SK-N-SH (cell line): Measurements from ENCODE around the gene HOMER3. TPM values are rescaled to one million over a fixed set of nuclear protein-coding genes. Genes with fewer than 3 reads are reported as not detected.

Experiments
- CTCF ChIA-PET: fragments of 300-600, 350-600 bp; formaldehyde crosslinking; extraction: SDS; loops from one replicate; lab custom pipeline; 2021; lab: Yijun Ruan, JAX
- POLR2A ChIA-PET: fragments of 350-600 bp; sonication (Branson Sonifier 250); formaldehyde crosslinking; extraction: SDS; loops from one replicate; lab custom pipeline; 2020; ENCODE audit warnings: antibody characterized with exemption, inconsistent platforms; lab: Yijun Ruan, JAX
- DNase-seq: peaks from one replicate; pipeline ENCODE4 v3.0.0; 2012
- H2AFZ ChIP-seq: fragments of 200-600 bp; sonication (generic); 2 replicates; pipeline ENCODE4 v1.8.1; 2016; ENCODE audit warnings: antibody characterized with exemption, mild to moderate bottlenecking, low read depth
- H3F3A ChIP-seq: fragments of 200-600 bp; sonication (generic); replicated peaks from 2 replicates; pipeline ENCODE3; 2016; ENCODE audit warnings: antibody characterized with exemption, mild to moderate bottlenecking; ENCODE audit not compliant: insufficient read depth
- H3K27ac ChIP-seq, 2 experiments: fragments of 200-500 bp in 1 of 2; fragments of 200-600 bp in 1 of 2; sonication (Bioruptor generic) in 1 of 2; sonication (generic), shearing (Covaris generic) in 1 of 2; 2 replicates each; pipeline versions ENCODE4 v1.5.1 to v1.6.1; 2014 to 2016; ENCODE audit warnings: low read depth in 2 of 2, inconsistent platforms in 1 of 2, low read length in 1 of 2, mild to moderate bottlenecking in 1 of 2, mixed read lengths in 1 of 2
- H3K27me3 ChIP-seq: fragments of 200-600 bp; sonication (generic), shearing (Covaris generic); 2 replicates; pipeline ENCODE4 v1.6.1; 2016; ENCODE audit warnings: mixed run types; ENCODE audit not compliant: insufficient read depth
- H3K36me3 ChIP-seq, 2 experiments: fragments of 200-500 bp in 1 of 2; fragments of 200-600 bp in 1 of 2; sonication (Bioruptor generic) in 1 of 2; sonication (generic) in 1 of 2; replicated peaks in 1 of 2; 2 replicates each; pipeline versions ENCODE3 to v1.5.1; 2014 to 2016; ENCODE audit warnings: low read length in 1 of 2, mild to moderate bottlenecking in 1 of 2; ENCODE audit not compliant: insufficient read depth in 2 of 2, control insufficient read depth in 1 of 2
- H3K4me1 ChIP-seq, 2 experiments: fragments of 200-500 bp in 1 of 2; fragments of 200-600 bp in 1 of 2; sonication (Bioruptor generic) in 1 of 2; sonication (generic), shearing (Covaris generic) in 1 of 2; 2 replicates each; pipeline versions ENCODE4 v1.5.1 to v1.6.1; 2014 to 2016; ENCODE audit warnings: low read depth in 1 of 2, low read length in 1 of 2, mixed run types in 1 of 2; ENCODE audit not compliant: insufficient read depth in 2 of 2, control insufficient read depth in 1 of 2
- H3K4me2 ChIP-seq: fragments of 200-600 bp; sonication (generic), shearing (Covaris generic); 2 replicates; pipeline ENCODE4 v1.6.1; 2017; ENCODE audit warnings: mixed run types
- H3K4me3 ChIP-seq, 2 experiments: fragments of 200-500 bp in 1 of 2; fragments of 200-600 bp in 1 of 2; sonication (Bioruptor generic) in 1 of 2; sonication (generic), shearing (Covaris generic) in 1 of 2; 2 replicates each; pipeline versions ENCODE4 v1.5.1 to v1.8.1; 2014 to 2016; ENCODE audit warnings: low read depth in 2 of 2, inconsistent platforms in 1 of 2, low read length in 1 of 2, mild to moderate bottlenecking in 1 of 2, mixed read lengths in 1 of 2, moderate library complexity in 1 of 2
- H3K79me2 ChIP-seq: fragments of 200-600 bp; sonication (generic); 2 replicates; pipeline ENCODE4 v1.8.1; 2017; ENCODE audit warnings: mild to moderate bottlenecking; ENCODE audit not compliant: insufficient read depth
- H3K9ac ChIP-seq: fragments of 200-600 bp; sonication (generic); 2 replicates; pipeline ENCODE4 v1.6.1; 2017; ENCODE audit warnings: mixed run types
- H3K9me2 ChIP-seq: fragments of 200-600 bp; sonication (generic); 2 replicates; pipeline ENCODE4 v1.6.1; 2017; ENCODE audit warnings: mixed run types
- H3K9me3 ChIP-seq: fragments of 200-600 bp; sonication (generic); 2 replicates; pipeline ENCODE4 v1.6.1; 2017; ENCODE audit warnings: mixed run types, mild to moderate bottlenecking, moderate library complexity
- H4K20me1 ChIP-seq: fragments of 200-600 bp; sonication (generic); 2 replicates; pipeline ENCODE4 v1.6.1; 2017; ENCODE audit warnings: mild to moderate bottlenecking, mixed run types; ENCODE audit not compliant: insufficient read depth
- CTCF ChIP-seq: fragments of 200-600 bp; sonication (generic); IDR thresholded peaks from 2 replicates; pipeline ENCODE4 v1.6.1; 2017; ENCODE audit warnings: antibody characterized with exemption, mild to moderate bottlenecking, moderate library complexity
- EZH2phosphoT487 ChIP-seq: fragments of 200-600 bp; sonication (generic); IDR thresholded peaks from 2 replicates; pipeline ENCODE4 v1.6.1; 2017; ENCODE audit warnings: low read depth, mixed run types, mild to moderate bottlenecking, antibody characterized with exemption, moderate library complexity, borderline replicate concordance
- FOXM1 ChIP-seq: IDR thresholded peaks from 2 replicates; pipeline ENCODE4 v1.4.0; 2012; ENCODE audit warnings: low read depth, mild to moderate bottlenecking
- GABPA ChIP-seq: IDR thresholded peaks from 2 replicates; pipeline ENCODE4 v1.4.0; 2012; ENCODE audit warnings: low read depth, mild to moderate bottlenecking
- GATA2 ChIP-seq: sonication (generic); formaldehyde crosslinking; IDR thresholded peaks from 2 replicates; pipeline ENCODE4 v1.5.0; 2020; ENCODE audit warnings: mild to moderate bottlenecking, missing genetic modification reagents
- IRF3 ChIP-seq: fragments of 150-350 bp; IDR thresholded peaks from 2 replicates; pipeline ENCODE4 v1.6.1; 2016; ENCODE audit warnings: mild to moderate bottlenecking, low read depth, low read length
- MXI1 ChIP-seq: IDR thresholded peaks from 2 replicates; pipeline ENCODE4 v1.6.1; 2012; ENCODE audit warnings: mild to moderate bottlenecking, low read depth, low read length, improper control_type of control experiment
- POLR2AphosphoS5 ChIP-seq: IDR thresholded peaks from 2 replicates; pipeline ENCODE4 v1.6.1; 2012; ENCODE audit warnings: low read depth, low read length
- RCOR1 ChIP-seq: fragments of 150-350 bp; IDR thresholded peaks from 2 replicates; pipeline ENCODE4 v1.6.1; 2017; ENCODE audit warnings: antibody characterized with exemption, low read length
- REST ChIP-seq: IDR thresholded peaks from 2 replicates; pipeline ENCODE4 v1.6.1; 2012; ENCODE audit warnings: mild to moderate bottlenecking, low read depth, low read length, moderate library complexity
- RXRA ChIP-seq: IDR thresholded peaks from 2 replicates; pipeline ENCODE4 v1.4.0; 2012; ENCODE audit warnings: low read depth, mild to moderate bottlenecking, borderline replicate concordance
- SIN3A ChIP-seq: IDR thresholded peaks from 2 replicates; pipeline ENCODE4 v1.6.1; 2012; ENCODE audit warnings: low read depth, mild to moderate bottlenecking, low read length, moderate library complexity, borderline replicate concordance
- TAF1 ChIP-seq: IDR thresholded peaks from 2 replicates; pipeline ENCODE4 v1.6.1; 2012; ENCODE audit warnings: low read depth, mild to moderate bottlenecking, low read length, moderate library complexity, borderline replicate concordance
- TCF12 ChIP-seq: IDR thresholded peaks from 2 replicates; pipeline ENCODE4 v1.4.0; 2012
- USF1 ChIP-seq: IDR thresholded peaks from 2 replicates; pipeline ENCODE4 v1.4.0; 2012; ENCODE audit warnings: low read depth, borderline replicate concordance
- USF2 ChIP-seq: fragments of 150-350 bp; IDR thresholded peaks from 2 replicates; pipeline ENCODE4 v1.6.1; 2017; ENCODE audit warnings: antibody characterized with exemption, low read length, low read depth, borderline replicate concordance
- YY1 ChIP-seq: IDR thresholded peaks from 2 replicates; pipeline ENCODE4 v1.4.0; 2012; ENCODE audit warnings: low read depth, mild to moderate bottlenecking
- ZBTB33 ChIP-seq: IDR thresholded peaks from 2 replicates; pipeline ENCODE4 v1.4.0; 2012; ENCODE audit warnings: low read depth, borderline replicate concordance
- WGBS: methylation state at CpG from one replicate; pipeline ENCODE4 v1.1.6; 2017; ENCODE audit warnings: low lambda C conversion rate; 5-methylcytosine and 5-hydroxymethylcytosine counted together
- polyA plus RNA-seq, 3 experiments: library from polyadenylated mRNA; depleted of rRNA; stranded (reverse); fragments of >200 nt; gene quantifications; 2 replicates each; pipeline ENCODE4 v1.2.3, GENCODE V29; 2012

HOMER3 gene
- polyA plus RNA-seq, 1 of the 3 experiments (the other 2 are of a cell fraction), result 83.0 TPM

GRCh38 chr19:18932216-18932841, 8.7 kb downstream of the HOMER3 start:
- Histone ChIP-seq H3K4me3 (peak overlapping the region in 1 of 2 experiments; percentile 29; a peak in 1 of 4 replicates), H3F3A (peaks cover 16% of the 10 kb centered on the region), H3K27me3 (no peaks in the 10 kb centered on the region), H3K9me3 (no peaks in the 10 kb centered on the region), H3K4me2 (no peak overlapping the region; the same call in 1 of the 2 replicates), H4K20me1 (peaks cover 12% of the 10 kb centered on the region; the same call in 1 of the 2 replicates), H2AFZ (no peak overlapping the region), H3K4me1 (peaks cover 0 to 9% of the 10 kb centered on the region in 2 experiments; a peak in 1 of 4 replicates), H3K27ac (no peak overlapping the region; a peak in 1 of 4 replicates), H3K36me3 (peaks cover 20 to 43% of the 10 kb centered on the region in 2 experiments), H3K9ac (no peak overlapping the region), H3K79me2 (peaks cover 11% of the 10 kb centered on the region), H3K9me2 (no peaks in the 10 kb centered on the region)
- ChIA-PET CTCF (interaction anchor here (0.7 to 2.6 kb wide), 6 partner anchors 10 to 85 kb away, joined by 3 to 9 read pairs (median 4); partner anchors contain the start of genes CERS1, COPE and DDX49), POLR2A (interaction anchor here (2.0 kb wide), 1 partner anchor 12 kb away, joined by 9 read pairs; the partner anchor contains the start of genes COPE and DDX49)
- DNase-seq, result peak; percentile 99
- no peak for TF ChIP-seq CTCF
- no peak for TF ChIP-seq REST
- TF ChIP-seq TCF12, result no peak
- TF ChIP-seq EZH2phosphoT487, result no peak
- TF ChIP-seq TAF1, result no peak
- TF ChIP-seq GATA2 (CRISPR knock-in tag), result no peak
- no peak for TF ChIP-seq POLR2AphosphoS5
- no peak for TF ChIP-seq IRF3
- TF ChIP-seq ZBTB33, result no peak
- no peak for TF ChIP-seq USF2
- no peak for TF ChIP-seq SIN3A
- TF ChIP-seq GABPA, result no peak
- TF ChIP-seq USF1, result no peak
- TF ChIP-seq YY1, result no peak
- TF ChIP-seq MXI1, result no peak
- no peak for TF ChIP-seq RXRA
- no peak for TF ChIP-seq FOXM1
- no peak for TF ChIP-seq RCOR1
- WGBS, result 23% methylated on average over 33 of the region's 37 CpGs
